GM18498 (cell line): ENCODE results near the gene HLA-DRB1.
"Not testable (repeated sequence)": the region's sequence is repeated elsewhere in the genome, so short reads cannot be mapped to it uniquely, and the experiment has no call there.

Experiments used
- ATAC-seq: cut with Tn5 transposase; IDR thresholded peaks from one replicate; pipeline ENCODE4 v1.9.1; 2021; ENCODE audit warnings: mild to moderate bottlenecking, moderate library complexity; ENCODE audit not compliant: unreplicated experiment

Gene HLA-DRB1

DNA sequence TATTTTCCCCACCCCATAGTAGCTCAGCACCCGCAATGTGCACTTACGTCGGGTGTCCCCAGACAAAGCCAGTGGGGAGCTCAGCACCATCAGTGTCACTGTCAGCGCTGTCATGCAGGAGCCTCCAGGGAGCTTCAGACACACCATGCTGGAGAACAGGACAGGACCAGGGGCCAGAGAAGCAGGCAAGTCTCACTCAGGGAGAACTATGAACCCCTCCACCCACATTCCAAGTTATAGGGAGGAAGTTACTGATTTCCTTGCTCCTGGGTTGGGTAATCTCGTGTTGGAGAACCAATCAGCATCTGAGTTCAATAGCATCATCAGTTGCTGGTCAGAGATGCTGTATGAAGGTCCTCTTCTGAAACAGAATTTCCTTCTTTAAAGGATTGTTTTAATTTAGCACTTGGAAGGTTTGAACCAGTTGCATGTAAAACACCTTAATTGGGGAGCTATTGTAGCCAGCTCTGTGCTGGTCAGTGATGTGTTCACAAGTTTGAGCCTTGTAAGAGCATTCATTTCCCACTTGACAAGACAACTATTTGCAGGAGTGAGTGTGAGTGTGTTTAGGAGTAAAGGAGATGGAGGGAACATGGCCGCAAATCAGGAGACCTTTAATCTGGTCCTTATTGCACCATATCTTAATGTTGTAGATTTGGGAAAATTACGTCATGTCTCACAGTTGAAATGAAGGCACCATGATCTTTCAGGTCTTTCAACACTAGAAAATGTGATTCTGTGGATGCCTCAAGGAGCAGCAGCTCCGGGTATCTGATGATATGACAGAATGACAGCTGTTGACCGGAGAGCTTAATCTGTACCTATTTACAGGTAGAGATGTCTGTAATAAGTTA, at the start of gene HLA-DRB1:
Gene HLA-DRB1, minus strand, starts transcription at position 253 of the 854 bp plus-strand sequence. Its CDS starts 106 bp downstream, at position 147.
- ATAC-seq = peak; percentile 90

- no peak for ATAC-seq
These were observed 49.0 kb upstream of the HLA-DRB1 start for GRCh38 chr6:32638532-32639219.

- ATAC-seq = no peak
These were observed 48.2 kb upstream of the HLA-DRB1 start for GRCh38 chr6:32637883-32638282.

GRCh38 chr6:32637219-32637880, 47.7 kb upstream of the HLA-DRB1 start, which contains the start of gene HLA-DQA1:
TSS of gene HLA-DQA1 (plus strand) at chr6:32637406. CDS start at chr6:32637459, 53 bp downstream.
- ATAC-seq = peak; percentile 79

- no peak for ATAC-seq
These were observed 46.0 kb upstream of the HLA-DRB1 start for GRCh38 chr6:32635526-32636123.

DNA sequence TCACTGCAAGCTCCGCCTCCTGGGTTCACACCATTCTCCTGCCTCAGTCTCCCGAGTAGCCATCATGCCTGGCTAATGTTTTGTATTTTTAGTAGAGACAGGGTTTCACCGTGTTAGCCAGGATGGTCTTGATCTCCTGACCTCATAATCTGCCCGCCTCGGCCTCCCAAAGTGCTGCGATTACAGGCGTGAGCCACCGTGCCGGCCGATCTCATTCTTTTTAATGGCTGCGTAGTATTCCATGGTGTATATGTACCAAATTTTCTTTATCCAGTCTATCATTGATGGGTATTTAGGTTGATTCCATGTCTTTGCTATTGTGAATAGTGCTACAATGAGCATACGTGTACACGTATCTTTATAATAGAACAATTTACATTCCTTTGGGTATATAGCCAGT, 40.1 kb upstream of the HLA-DRB1 start:
- ATAC-seq = not testable (repeated sequence)

- ATAC-seq = peak; percentile 44
These were observed 38.2 kb upstream of the HLA-DRB1 start for GRCh38 chr6:32627831-32628230.

DNA sequence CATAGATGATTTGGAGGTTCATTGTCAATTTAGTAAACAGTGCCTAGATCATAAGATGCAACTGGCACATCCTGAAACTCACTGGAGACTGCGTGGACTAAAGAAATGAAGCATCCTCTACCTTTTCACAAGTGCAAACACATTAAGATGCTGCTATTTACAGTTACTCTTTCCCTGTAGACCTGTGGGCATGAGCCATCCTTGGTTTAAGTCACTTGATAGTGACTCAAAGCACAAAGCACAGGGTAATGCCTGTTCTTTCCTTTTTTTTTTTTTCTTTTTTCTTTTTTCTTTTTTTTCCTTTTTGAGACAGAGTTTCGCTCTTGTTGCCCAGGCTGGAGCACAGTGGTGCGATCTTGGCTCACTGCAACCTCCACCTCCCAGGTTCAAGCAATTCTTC, 37.6 kb upstream of the HLA-DRB1 start:
- no peak for ATAC-seq

- no peak for ATAC-seq
These were observed 35.5 kb upstream of the HLA-DRB1 start for GRCh38 chr6:32625137-32625536.

GRCh38 chr6:32624565-32624964, 34.9 kb upstream of the HLA-DRB1 start:
- no peak for ATAC-seq

GRCh38 chr6:32623693-32624092, 34.0 kb upstream of the HLA-DRB1 start:
- no peak for ATAC-seq

DNA sequence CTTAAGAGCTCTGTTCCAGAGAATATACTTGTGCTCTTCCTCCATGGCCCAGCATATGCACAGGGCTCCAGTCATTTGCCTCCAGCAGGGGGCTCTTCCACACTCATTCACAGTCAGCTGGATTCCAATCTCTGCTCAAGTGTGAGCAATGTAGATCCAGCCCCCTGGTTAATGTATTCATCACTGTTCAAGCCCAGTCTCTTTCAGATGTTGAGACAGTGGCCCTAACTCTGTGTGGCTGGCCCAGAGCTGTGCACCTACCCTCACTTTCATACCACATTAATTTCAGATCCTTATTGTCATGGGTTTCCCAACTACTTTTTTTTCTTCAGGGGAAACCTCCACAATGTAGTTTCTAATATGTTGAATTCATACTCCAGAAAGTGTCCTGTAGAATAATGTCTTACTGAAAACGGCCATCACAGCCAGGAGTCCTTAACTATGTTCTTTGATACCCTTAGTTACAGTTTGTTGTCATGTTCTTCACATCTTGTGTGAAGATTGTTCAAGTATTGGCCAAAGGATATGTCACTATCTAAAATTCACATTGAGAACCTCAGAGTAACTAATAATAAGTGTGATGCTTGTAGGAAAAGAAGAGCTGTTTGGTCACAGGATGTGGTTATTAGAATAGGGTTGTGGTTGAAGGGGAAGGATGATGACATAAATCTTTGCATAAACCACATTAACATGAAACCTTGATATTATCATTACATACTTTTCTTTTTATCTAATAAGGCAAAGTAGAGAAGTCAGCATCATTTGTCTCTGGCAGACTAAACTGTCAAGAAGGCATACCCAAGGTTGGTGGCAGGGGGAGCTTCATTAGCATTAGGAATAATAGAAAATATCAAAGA, 33.1 kb upstream of the HLA-DRB1 start:
- peak; percentile 71 for ATAC-seq

DNA sequence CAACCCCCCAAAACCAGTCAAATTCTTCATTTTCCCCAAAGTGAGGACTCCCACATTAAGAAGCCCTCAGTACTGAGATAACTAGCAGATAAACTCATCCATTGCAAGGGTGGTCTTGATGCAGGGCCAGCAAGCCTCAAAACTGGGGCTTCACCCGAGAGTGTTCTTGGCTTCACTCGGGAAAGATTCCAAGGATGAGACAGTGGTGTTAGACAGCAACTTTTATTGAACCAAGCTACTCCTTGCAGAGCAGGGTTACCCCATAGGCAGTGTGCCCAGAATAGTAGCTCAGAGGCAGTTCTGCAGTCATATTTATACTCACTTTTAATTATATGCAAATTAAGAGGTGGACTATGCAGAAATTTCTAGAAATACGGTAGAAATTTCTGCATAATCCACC, 31.7 kb upstream of the HLA-DRB1 start:
- ATAC-seq = no peak

GRCh38 chr6:32617751-32618150, 28.1 kb upstream of the HLA-DRB1 start:
- ATAC-seq = no peak

DNA sequence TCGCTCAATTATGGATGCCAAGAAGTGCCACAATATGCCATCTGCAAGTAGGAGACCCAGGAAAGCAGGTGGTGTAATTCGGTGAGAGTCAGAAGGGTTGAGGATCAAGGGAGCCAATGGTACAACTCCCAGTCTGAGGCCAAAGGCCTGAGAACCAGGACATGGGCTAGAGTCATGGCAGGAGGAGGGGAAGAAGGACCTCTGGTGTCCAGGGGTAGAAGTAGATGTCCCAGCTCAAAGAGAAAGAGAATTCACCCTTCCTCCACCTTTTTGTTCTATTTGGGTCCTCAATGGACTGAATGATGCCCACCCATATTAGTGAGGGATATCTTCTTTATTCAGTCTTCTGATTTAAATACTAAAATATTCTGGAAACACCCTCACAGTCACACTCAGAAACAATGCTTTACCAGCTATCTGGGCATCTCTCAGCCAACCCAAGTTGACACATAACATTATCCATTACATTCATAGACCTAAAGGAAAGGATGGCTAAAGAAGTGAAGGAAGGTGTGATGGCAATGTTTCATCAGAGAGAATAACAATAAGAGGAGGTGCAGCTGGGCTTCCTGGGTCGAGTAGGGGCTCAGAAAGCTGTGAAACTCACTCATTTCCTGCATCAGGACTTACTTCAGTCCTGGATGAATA, 26.4 kb upstream of the HLA-DRB1 start:
- no peak for ATAC-seq

GRCh38 chr6:32614366-32615081, 24.9 kb upstream of the HLA-DRB1 start:
- no peak for ATAC-seq

- no peak for ATAC-seq
These were observed 23.8 kb upstream of the HLA-DRB1 start for GRCh38 chr6:32613475-32613874.

DNA sequence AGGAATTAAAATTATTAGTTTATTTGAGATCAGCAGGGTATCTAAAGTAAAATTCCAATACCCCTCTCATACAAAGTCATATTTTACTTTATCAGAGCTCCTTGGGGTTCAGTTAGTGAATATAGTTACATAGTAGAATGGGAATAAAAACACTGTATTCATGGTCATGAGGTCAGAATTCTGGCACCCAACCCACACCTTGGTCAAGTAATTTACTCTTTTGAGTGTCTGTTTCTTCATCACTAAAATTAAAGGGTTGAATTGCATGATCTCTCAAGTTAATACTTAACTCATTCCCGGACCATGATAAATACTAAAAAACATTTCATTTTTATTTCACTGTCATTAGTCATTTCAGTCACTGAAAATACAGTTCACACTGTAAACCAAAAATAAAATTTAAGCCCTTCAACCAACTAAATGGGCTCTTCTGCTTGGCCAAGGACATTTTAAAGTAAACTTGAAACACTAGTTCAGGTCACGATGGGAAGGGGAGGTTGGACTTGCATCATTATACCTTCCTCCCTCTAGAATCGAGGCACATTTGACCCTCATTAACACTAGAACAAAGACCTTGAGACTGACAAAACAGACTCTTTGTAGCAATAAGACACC, 21.1 kb upstream of the HLA-DRB1 start:
- ATAC-seq = no peak
